Tongue (tissue), 2 donors: ENCODE measurements around the gene LIN28B. TPM values are rescaled to one million over a fixed set of nuclear protein-coding genes. Genes with fewer than 3 reads are reported as not detected.

ENCODE experiments used
- DNase-seq: peaks from one replicate; pipeline ENCODE4 v3.0.0-alpha.2; 2015
- total RNA-seq: library from RNA; depleted of rRNA; stranded (reverse); fragments of >200 nt; gene quantifications from one replicate; pipeline ENCODE4 v1.2.3, GENCODE V29; 2014

The LIN28B gene, protein sequence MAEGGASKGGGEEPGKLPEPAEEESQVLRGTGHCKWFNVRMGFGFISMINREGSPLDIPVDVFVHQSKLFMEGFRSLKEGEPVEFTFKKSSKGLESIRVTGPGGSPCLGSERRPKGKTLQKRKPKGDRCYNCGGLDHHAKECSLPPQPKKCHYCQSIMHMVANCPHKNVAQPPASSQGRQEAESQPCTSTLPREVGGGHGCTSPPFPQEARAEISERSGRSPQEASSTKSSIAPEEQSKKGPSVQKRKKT
- 0.21 TPM for total RNA-seq

DNA sequence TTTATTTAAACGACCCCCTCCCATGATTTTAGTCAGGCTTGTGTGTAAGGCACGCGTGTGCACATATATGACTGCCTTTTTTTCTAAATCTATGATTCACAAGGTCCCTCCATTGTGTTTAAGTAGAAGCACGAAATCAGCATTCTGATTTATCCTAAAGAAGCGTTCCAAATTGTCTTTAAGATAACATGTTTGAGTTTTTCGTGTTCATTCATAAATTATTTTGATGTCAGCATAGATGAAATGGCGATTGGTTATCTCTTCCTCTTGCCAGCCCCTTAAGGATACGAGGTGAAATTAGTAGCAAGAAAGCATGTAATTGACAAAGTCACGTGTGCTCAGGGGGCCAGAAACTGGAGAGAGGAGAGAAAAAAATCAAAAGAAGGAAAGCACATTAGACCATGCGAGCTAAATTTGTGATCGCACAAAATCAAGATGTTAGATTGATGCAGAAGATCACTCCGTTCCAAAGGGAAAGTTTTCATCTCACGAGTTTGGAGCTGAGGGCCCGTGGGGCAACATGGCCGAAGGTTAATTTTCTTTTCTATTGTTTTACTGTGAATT lies at the start of gene LIN28B:
Gene LIN28B, plus strand, starts transcription at position 377 of the 564 bp plus-strand sequence. Its CDS starts 144 bp downstream, at position 521.
- DNase-seq, result peak; percentile 37

GRCh38 chr6:104908031-104908887 lies 48.6 kb upstream of the LIN28B start:
- DNase-seq, result no peak

- DNase-seq, result no peak
Observed at GRCh38 chr6:104908888-104909525, 47.9 kb upstream of the LIN28B start.

DNA sequence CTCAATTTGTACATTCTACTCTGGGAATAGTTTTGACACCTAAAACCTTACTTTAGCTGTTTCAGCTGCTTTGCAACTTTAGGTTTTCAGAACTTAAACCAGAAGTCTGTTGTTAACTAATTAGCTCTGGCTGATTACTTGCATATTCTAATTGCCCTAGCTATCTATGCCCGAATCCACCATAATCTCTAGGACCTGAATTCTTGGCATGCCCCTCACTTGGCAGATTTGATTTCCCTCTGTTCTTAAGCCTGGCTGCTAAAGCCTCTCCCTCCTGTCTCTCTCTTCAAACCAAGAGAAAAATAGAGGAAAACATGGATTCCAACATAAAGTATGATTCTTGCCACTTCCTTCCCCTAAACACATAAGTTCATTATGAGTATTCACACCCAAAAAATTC lies 35.0 kb upstream of the LIN28B start:
- DNase-seq, result no peak

- no peak for DNase-seq
Observed at GRCh38 chr6:104928141-104928540, 28.8 kb upstream of the LIN28B start.

- DNase-seq, result no peak
Observed at GRCh38 chr6:104929353-104929752, 27.6 kb upstream of the LIN28B start.

- no peak for DNase-seq
Observed at GRCh38 chr6:104930939-104931338, 26.0 kb upstream of the LIN28B start.

GRCh38 chr6:104936766-104937535 lies 20.0 kb upstream of the LIN28B start:
- no peak for DNase-seq

- peak; percentile 25 for DNase-seq
Observed at GRCh38 chr6:104940238-104940892, 16.5 kb upstream of the LIN28B start.

DNA sequence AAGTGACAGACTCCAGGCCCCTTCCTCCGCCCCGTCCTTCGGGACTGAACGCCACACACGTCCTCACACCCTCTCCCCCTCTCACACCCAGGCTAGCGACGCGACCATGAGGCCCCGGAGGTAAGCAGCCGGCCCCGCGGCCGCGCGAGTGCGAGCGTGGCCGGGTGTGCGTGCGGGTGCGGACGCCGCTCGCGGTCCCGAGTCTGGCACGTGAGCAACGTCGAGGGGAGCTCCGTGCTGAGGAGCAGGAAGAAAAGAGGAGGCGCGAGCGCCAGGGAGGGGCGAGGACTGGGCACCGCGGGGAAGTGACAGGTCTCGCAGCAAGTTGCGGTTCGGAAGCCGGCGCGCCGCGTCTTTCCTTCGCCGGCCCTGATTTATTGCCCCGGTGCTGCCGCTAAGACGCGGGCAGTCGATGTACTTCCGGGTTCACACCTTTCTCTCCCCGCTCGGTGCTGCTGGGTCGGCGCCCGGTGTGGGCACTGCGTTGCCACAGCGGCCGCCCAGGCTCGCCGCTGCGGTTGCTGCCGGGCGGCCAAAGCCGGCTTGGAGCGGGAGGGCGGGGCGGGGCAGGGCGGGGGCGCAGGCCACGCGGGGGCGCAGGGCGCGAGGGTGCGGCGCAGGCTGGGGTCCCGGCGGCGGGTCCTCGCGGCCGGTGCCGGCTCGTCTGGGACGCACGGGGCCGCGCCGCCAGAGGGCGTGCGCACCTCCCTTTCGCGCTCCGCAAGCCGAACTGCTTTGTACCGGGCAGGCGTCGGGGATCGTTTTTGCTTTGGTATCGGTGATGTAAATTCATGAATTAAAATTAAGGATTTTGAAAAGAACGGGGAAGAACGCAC lies 15.8 kb upstream of the LIN28B start:
- peak; percentile 73 for DNase-seq

- DNase-seq, result no peak
Observed at GRCh38 chr6:104941729-104942091, 15.2 kb upstream of the LIN28B start.

DNA sequence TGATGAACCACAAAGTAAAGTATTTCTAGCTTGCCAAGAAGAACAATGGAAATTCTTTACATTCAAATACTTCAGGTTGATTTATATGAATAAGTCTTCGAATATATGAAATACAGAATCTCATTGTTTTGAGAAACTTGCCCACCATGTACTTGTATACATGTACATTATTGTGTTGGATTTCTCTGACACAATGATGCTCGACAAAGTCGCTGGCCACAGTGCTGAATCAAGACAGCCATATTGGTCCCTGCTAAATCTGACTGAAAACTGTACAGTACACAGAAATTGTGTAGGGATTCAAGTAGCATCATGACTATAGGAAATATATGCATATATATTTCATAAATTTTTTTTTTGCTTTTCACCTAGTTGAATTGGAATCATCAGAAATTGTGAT lies 13.1 kb upstream of the LIN28B start:
- peak; percentile 71 for DNase-seq

DNA sequence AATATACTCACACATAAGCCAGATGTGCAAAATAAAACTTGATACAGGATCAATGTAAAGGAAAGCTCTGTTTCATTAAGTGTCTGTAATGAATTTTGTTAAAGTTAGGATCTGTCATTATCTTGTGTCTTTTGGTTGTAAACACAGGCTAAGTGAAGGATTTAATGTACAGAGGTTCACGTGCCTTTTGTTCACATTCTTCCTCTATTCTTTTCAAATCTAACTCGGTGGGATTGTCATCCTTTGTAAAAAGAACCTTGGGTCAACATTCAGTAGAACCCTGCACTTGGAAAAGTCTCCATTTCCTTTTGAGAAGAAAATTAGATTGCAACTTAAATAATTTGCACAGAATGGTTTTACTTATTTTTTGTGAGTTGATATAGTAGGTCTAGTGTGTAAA lies 7.7 kb upstream of the LIN28B start:
- DNase-seq, result no peak

- no peak for DNase-seq
Observed at GRCh38 chr6:104951677-104952076, 5.2 kb upstream of the LIN28B start.

DNA sequence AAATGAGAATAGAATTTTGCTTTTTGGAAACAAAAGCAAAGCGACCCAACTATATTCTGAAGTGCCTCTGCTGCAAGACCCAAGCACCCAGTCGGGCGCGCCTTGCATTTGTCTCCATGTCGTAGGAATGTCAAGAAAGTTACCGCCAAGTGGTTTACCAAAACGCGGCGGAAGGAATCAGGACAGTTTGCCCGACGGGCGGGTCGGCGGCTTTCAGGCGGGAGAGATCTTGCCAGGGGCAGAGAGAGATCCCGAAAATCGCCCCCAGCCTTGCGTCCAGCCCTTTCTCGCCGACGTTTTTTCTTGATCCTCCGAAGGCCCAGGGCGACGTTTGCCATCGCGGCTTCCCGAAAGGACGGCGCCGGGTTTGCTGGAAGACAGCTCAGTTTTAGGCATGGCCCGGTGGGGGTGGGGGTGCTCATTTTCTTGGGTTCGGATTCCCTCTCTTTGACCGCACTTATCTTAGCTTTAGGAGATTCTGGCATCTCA lies 4.0 kb upstream of the LIN28B start:
- DNase-seq, result peak; percentile 18

- peak; percentile 14 for DNase-seq
Observed at GRCh38 chr6:104953400-104954189, 3.3 kb upstream of the LIN28B start.

DNA sequence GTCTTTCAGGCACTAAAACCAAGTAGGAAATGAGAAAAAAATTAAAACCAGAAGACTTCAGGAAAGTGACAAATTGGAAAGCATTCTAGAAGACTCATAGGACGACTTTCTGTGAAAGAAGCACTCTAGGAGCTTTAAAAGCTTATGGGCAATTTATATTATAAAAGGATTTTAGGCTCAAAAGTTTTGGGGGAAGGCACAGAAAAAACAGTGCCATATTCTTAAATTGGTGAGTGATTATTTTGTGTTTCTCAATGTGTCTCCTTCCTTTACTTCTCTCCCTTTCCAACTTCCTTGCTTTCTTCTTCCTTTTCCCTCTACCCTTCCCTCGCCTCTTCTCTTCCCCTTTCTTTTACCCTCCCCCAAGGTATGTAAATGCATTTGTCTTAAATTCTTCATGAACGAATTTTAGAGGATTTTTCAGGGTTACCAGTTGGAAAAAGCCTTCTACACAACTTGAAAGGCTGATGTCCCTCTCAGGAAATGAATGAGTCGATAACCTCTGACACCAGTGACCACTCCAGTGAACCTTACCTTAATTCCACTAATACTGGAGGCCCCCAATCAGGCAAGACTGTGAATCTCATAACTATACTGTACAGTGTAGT lies 2.6 kb upstream of the LIN28B start:
- peak; percentile 14 for DNase-seq

DNA sequence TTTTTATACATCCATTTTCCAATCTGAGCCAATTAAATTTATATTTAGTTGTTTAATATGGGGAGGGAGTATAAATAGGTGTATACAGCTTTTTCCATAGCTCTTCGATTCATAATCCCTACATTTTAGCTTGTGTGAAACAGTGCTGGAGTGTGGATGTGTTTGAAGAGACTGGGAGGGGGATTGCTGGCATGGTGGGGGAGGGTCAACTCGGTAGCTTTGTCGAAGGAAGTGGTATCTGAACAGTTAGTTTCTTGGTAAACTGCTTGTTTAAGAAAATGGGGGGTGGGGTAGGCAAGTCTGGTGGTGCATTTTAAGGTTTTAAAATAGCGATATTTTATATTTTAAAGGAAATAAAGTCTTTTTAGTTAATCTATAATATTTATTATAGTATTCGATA lies 1.4 kb upstream of the LIN28B start:
- peak; percentile 13 for DNase-seq
